Measurements from ENCODE around the gene PEPD.

The PEPD gene

GRCh38 chr19:33441277-33441699, 80.3 kb downstream of the PEPD start:
- DNase-seq: no peak

DNA sequence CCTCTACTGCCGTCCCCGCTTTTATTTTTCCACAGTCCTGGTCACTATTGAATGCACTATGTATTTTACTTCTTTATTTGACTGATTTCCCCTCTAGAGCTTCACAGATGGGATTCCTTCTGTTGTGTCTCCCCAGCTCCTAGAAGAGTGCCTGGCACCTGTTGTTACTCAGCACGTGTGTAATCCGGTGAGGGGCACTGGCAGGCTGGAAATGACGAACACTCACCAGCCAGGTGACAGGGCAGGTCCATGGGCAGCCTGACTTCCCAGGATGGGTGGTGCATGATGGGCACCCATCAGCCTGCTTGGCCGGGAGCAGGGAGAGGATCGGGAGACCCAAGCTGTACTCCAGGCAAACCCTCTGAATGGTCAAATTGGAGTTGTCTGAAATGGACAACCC, 80.9 kb downstream of the PEPD start:
- DNase-seq: no peak

DNA sequence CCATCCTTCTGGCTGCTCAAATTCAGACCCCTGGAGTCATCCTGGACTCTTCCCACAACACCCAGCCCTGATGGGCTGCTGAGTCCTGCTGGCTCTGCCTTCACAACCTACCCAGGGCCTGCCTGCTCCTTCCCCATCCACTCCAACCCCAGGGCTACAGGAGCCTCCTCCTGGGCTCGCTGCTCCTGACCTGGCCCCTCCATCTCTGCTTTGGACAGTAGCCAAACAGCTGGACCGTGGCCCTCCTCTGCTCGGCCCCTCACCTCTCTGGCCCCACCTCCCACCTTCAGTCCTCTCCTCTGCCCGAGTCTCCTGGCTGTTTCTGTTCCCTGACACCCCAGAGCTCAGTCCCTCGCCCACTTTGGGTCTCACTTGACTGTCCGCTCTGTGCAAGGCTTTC, 81.3 kb downstream of the PEPD start:
- DNase-seq: no peak

DNA sequence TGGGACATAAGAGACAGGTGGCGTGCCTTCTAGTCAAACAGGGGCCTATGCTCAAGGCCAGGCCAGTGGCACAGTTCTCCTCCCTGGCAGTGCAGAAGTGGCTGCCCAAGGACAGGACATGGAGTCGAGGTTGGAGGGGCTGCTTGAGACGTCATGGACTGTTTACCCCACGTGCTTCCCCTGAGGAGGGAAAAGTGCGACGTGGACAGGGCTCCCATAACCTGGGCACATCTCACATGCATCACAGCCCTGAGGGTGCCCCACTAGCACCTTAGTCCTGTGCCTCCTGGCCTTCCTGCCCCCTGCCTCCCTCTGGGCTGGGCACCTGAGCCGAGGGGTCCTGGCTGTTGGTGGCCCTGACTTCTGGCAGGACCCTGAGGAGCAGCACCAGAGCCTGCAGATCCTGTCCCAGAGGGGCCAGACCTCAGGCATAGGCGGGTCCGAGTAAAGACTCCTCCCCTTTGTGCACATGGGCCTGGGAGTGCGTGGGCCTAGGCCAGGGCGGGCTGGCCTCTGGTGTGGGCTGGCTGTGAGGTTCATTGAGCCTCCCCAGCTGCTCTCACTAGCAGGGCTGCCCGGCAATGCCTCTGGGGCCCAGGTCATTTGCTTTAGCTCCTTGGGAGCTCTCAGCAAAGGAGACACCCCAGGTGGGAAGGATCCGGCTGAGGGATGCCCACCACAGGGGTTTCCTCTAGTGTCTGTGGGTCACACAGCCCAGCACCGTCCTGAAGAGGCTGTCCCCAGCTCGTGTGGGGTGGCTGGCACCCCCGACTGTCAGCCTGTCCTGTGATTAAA, 82.4 kb downstream of the PEPD start:
- no peak for DNase-seq

DNA sequence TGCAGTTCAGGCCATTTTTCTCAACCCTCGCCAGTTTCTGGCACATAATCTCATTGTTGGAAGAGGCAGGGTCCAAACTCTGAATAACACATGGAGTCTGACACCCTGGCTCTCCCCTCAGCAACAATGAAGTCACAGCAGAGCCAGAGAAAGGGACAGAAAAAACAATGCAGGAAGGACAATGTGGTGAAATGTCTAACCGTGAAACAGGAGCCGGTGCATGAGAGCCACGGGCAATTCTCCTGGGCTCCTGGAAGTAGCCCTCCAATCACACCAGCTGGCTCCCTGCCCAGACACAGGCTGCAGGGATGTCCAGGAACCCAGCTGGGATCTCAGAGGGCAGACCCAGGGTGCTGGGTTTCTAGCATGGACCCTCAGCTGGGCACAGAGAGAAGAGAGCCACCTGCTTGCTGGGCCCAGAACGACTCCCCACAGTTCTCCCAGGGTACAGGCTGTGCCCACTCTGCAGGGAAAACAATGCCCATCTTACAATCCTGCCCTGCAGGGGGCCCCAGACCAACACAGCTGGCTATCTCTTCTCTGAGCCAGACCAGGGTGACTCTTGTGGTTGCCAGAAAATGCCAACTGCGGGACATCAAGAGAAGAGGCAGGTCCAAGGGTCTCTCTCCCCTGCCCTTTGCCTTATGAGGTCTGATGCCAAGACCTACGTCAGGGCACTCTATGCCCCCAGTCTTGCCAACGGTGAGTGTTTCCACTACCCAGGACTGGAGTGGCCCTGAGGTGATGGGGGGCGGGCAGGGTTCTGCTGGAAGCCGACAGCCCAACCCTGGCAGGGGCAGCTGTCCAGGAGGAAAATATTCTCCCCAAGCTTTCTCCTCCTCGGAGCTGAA, 83.5 kb downstream of the PEPD start:
- peak in 30 of 58 donors; percentile 11 to 65 (median 35) for DNase-seq

- DNase-seq: no peak
These were observed 84.2 kb downstream of the PEPD start for GRCh38 chr19:33437393-33437820.

DNA sequence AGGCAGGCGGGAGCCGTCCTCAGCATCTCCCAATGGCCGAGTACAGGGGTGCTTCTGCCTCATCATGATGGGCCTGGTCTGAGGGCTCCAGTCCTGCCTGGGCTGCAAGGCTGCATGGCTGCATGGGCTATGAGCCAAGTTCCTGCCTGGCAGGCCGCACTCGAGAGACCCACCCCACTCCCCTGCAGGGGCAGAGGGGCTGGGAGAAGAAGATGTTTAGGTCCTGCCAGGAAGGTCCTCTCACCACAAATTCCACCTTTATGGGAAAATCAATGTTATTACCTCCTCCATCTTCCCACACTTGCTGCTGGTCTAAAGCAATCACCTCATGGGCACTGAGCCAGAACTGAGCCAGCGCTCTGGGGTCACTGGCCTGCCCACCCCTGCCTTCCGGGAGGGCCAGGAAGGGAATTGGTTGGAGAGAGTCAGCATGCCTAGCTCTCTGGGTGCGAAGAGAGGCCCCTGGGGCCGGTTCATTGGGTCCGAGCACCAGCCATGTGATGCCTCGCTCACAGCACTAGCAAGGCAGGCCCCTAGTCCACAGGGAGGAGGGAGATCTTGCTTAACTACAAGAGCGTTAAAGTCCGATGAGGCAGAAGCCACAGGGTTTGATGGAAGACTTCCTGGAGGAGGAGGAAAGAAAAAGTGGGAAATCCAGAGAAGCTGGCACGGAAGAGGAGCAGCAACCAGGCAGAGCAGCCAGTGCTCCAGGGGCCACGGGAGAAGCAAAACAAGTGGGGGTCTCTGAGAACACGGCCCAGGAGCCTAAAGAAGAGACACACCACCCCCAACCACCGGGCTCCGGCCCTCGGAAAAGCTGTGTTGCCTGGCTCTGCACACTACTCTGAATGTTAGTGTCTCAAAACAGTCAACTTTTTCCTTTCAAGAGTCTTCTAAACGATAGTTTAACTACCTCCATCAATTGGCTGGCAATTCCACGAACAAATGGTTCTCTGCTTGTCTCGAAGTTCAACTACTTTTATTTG, 84.9 kb downstream of the PEPD start:
- DNase-seq: no peak

DNA sequence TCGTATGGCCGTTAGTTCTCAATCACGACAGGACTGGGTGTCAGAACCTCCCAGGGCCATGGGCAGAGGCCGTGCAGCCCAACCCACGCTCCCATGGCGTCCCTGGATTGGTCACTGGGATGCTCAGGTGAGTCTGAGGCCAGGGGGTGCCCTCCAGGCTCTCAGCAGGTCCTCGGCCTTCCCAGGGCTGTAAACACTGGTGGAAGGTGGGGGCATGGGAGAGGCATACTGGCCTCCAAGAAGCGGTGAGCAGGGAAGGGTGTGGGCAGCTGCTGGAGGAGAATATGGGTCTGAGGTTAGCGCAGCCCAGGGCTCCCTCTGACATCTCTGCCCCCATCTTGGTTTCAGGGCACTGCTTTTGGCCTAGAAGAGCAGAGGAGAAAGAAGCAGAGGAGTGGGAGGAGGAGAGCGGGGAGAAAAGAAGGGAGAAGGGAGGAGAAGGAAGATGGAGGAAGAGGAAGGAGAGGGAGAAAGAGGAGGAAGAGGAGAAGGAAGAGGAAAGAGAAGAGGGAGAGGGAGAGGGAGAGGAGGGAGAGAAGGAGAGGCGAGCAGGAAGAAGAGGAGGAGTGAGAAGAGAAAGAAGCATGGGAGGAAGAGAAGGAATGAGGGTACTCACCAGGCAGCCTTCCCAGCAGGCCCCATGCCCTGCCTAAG, 85.8 kb downstream of the PEPD start:
- DNase-seq: no peak

GRCh38 chr19:33434886-33435705, 86.5 kb downstream of the PEPD start:
- no peak for DNase-seq

DNA sequence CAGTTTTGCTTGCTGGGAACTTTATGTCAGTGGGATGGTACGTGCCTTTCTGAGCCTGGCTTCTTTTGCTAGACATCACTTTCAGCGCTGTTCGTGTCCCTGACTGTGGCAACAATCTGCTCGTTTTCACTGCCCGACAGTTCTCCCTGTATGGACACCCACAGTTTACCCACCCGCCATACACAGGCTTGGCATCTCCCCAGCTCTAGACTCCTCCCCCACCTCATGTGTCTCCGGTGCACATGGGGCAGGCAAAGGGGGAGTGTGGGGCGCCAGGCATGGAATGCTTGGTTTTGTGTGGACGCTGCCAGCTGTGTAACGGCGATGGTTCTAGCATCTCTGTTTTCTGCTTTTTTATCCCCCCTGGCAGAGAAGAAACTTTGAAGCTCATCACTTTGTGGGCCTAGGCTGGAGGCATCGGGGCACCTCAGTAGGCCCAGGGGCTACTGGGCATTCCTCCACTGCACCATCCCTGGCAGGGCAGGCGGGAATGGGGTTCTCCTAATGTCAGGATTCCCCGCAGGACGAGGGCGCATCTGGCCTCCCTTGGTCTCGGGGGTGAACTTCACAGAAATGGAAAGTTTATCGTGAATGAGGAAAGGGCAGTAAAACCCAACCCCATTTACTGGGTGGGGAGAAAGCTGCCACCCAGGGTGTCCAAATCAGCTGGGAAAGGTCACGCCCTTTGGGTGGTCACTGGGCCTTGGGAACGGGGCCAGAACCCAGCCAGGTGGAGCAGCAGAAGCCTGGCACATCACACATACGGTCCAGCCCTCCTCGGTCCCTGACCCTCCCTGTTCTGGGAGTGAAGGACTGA, 87.3 kb downstream of the PEPD start:
- no peak for DNase-seq

- no peak for DNase-seq
These were observed 89.0 kb downstream of the PEPD start for GRCh38 chr19:33432446-33433170.

DNA sequence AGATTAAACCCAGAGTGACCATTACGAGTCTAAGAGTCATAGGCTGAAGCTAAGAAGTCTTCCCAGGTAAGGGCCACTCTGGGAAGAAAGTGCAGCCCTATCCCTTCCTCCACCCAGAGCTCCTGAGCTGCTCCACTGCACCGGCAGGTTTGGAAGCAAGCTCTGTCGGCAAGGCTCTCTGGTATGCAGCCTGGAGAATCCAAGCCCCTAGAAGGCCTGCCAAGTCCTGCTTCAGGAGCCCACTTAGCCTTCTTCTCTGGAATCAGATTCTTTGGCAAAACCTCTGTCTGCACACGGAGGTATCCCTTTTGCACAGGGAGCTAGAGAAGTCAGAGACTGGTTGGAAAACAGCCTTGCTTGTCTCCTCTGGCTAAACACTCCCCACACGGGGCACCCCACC, 89.6 kb downstream of the PEPD start:
- no peak for DNase-seq

DNA sequence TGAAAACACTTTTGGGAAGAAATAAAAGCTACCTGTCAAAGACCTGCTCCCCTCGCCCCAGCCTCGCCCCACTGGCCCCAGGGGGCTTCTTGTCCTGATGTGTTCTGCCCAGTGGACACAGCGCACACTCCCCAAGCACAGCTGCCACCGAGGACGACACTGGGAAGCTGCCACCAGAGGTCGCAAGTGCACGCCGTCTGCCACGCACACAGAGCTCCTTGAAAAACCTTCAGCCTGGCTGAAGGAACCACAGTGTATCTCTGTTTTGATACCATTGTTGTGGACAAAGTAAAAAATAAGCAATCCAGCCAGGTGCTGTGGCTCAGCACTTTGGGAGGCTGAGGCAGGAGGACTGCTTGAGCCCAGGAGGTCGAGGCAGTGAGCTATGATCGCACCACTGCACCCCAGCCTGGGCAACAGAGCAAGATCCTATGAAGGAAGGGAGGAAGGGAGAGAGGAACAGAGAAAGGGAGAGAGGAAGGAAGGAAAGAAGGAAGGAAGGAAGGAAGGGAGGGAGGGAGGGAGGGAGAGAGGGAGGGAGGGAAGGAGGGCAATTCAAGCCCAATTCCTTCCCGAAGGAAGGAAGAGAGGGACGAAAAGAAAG, 90.8 kb downstream of the PEPD start:
- peak in 47 of 58 donors; percentile 21 to 79 (median 52) for DNase-seq

- peak in 3 of 58 donors; percentile 29 to 42 (median 35) for DNase-seq
These were observed 91.5 kb downstream of the PEPD start for GRCh38 chr19:33429891-33430673.

DNA sequence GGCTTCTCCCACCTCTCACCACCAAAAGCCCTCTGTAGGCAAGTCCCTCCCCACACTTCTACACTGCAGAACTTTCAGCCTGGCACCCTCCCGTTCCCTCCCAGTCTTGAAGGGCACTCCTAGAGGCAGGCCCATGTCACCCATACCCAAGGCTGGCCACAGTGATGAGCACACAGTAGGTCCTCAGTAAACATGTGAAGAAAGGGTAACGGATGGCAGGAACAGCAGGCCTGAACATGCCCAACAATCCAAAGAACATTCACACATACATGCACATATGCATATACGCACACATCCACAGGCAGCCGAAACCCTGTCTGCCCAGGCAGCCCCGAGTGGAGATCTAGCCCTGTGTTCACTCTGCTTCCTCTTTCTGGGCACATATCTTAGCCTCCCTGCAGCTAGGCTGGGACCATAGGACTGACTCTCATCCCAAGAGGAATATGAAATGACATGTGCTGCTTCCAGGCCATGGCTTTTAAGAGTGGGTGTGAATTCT, 92.9 kb downstream of the PEPD start:
- DNase-seq: no peak

- DNase-seq: no peak
These were observed 93.6 kb downstream of the PEPD start for GRCh38 chr19:33427801-33428626.
